Karpas-422 (cell line): ENCODE results near the gene ATXN2L. TPM values are rescaled to one million over a fixed set of nuclear protein-coding genes. Genes with fewer than 3 reads are reported as not detected.
"Not testable (repeated sequence)": the region's sequence is repeated elsewhere in the genome, so short reads cannot be mapped to it uniquely, and the experiment has no call there.

Experiments
- DNase-seq: peaks from one replicate; pipeline ENCODE4 v3.0.0-alpha.2; 2015
- H2AFZ ChIP-seq: fragments of 200-600 bp; sonication (generic); 2 replicates; pipeline ENCODE4 v1.6.1; 2014; ENCODE audit warnings: antibody characterized with exemption, low read length, mixed read lengths
- H3K27ac ChIP-seq: fragments of 200-600 bp; sonication (generic); 2 replicates; pipeline ENCODE4 v1.5.1; 2014; ENCODE audit warnings: mild to moderate bottlenecking, low read length, moderate library complexity
- H3K27me3 ChIP-seq: fragments of 200-600 bp; sonication (generic); 2 replicates; pipeline ENCODE4 v1.6.1; 2014; ENCODE audit warnings: low read length, mixed read lengths
- H3K36me3 ChIP-seq: fragments of 200-600 bp; sonication (generic); 2 replicates; pipeline ENCODE4 v1.6.1; 2014; ENCODE audit warnings: low read length, mixed read lengths; ENCODE audit not compliant: insufficient read depth
- H3K4me1 ChIP-seq: fragments of 200-600 bp; sonication (generic); 2 replicates; pipeline ENCODE4 v1.6.1; 2014; ENCODE audit warnings: mild to moderate bottlenecking, low read length, mixed read lengths
- H3K4me2 ChIP-seq: fragments of 200-600 bp; sonication (generic); 2 replicates; pipeline ENCODE4 v1.6.1; 2014; ENCODE audit warnings: low read length, low read depth, mild to moderate bottlenecking; ENCODE audit not compliant: poor library complexity, severe bottlenecking
- H3K4me3 ChIP-seq: fragments of 200-600 bp; sonication (generic); 2 replicates; pipeline ENCODE4 v1.5.1; 2014; ENCODE audit warnings: mild to moderate bottlenecking, antibody characterized with exemption, low read length, mixed read lengths
- H3K79me2 ChIP-seq: fragments of 200-600 bp; sonication (generic); 2 replicates; pipeline ENCODE4 v1.6.1; 2014; ENCODE audit warnings: mild to moderate bottlenecking, low read length, mixed read lengths
- H3K9ac ChIP-seq: fragments of 200-600 bp; sonication (generic); 2 replicates; pipeline ENCODE4 v1.6.0; 2014; ENCODE audit warnings: low read length
- H3K9me2 ChIP-seq: fragments of 200-600 bp; sonication (generic), shearing (Covaris generic); replicated peaks from 2 replicates; pipeline ENCODE4 v1.6.0; 2014; ENCODE audit warnings: mild to moderate bottlenecking, low read length, moderate library complexity; ENCODE audit not compliant: insufficient read depth
- H3K9me3 ChIP-seq: fragments of 300-700, 200-600 bp; sonication (generic); 2 replicates; pipeline ENCODE4 v1.6.1; 2014; ENCODE audit warnings: low read length, mixed read lengths
- H4K20me1 ChIP-seq: fragments of 200-600 bp; sonication (generic); 2 replicates; pipeline ENCODE4 v1.6.1; 2014; ENCODE audit warnings: mild to moderate bottlenecking, antibody characterized with exemption, low read length, low read depth; ENCODE audit not compliant: insufficient read depth
- total RNA-seq: library from RNA; depleted of rRNA; stranded (reverse); fragments of >200 nt; shearing (Covaris generic); gene quantifications from 2 replicates; pipeline ENCODE4 v1.2.3, GENCODE V29; 2014; ENCODE audit warnings: low replicate concordance; rRNA removed

The ATXN2L gene, protein sequence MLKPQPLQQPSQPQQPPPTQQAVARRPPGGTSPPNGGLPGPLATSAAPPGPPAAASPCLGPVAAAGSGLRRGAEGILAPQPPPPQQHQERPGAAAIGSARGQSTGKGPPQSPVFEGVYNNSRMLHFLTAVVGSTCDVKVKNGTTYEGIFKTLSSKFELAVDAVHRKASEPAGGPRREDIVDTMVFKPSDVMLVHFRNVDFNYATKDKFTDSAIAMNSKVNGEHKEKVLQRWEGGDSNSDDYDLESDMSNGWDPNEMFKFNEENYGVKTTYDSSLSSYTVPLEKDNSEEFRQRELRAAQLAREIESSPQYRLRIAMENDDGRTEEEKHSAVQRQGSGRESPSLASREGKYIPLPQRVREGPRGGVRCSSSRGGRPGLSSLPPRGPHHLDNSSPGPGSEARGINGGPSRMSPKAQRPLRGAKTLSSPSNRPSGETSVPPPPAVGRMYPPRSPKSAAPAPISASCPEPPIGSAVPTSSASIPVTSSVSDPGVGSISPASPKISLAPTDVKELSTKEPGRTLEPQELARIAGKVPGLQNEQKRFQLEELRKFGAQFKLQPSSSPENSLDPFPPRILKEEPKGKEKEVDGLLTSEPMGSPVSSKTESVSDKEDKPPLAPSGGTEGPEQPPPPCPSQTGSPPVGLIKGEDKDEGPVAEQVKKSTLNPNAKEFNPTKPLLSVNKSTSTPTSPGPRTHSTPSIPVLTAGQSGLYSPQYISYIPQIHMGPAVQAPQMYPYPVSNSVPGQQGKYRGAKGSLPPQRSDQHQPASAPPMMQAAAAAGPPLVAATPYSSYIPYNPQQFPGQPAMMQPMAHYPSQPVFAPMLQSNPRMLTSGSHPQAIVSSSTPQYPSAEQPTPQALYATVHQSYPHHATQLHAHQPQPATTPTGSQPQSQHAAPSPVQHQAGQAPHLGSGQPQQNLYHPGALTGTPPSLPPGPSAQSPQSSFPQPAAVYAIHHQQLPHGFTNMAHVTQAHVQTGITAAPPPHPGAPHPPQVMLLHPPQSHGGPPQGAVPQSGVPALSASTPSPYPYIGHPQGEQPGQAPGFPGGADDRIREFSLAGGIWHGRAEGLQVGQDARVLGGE
- total RNA-seq: 116 and 162 TPM in 2 replicates

DNA sequence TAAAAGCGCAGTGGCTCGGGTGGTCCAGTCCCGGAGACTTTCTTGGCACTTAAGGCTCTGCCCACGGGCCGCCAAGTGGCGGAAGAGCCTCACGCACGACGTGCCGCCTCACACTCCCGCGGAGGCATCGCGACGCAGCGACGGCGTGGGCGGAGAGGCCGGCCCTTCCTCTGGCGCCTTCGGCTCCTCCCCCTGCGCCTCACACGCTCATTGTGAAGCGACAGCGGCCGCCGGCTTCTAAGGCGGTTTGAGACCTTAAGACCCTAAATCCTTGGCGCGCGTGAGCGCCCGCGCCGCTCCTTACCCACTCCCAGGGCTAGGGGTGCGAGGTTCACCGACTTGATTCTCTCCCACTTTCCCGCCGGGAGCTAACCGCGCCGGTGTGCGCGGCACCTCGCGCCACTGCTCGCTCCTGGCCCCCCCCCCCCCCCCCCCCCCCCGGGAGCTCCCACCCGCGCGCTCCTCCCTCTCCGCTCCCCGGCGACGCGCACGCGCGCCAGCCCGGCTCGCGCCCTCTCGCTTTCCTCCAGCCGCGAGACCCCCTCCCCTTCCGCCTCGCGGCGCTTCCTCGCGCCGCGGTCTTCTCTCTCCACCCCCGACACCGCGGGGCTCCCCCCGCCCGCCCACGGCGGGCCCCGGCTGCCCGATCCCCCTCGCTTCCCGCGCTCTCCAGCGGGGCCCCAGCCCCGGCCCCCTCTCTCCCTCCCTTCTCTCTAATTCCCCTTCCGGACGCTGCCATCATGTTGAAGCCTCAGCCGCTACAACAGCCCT, at the start of gene ATXN2L:
TSS of gene ATXN2L (plus strand) at position 480 of the 771 bp plus-strand sequence. CDS start at position 741, 261 bp downstream.
- Histone ChIP-seq H3K9ac (peak within 1 kb of the TSS; percentile 89), H4K20me1 (peaks cover 32% of the 10 kb centered on the region), H3K79me2 (peaks cover 51% of the 10 kb centered on the region), H3K27me3 (no peaks in the 10 kb centered on the region), H3K4me3 (peak within 1 kb of the TSS; percentile 88), H3K9me3 (no peaks in the 10 kb centered on the region), H3K27ac (peak within 1 kb of the TSS; percentile 91), H2AFZ (peak within 1 kb of the TSS; percentile 15; the same call in 1 of the 2 replicates), H3K4me2 (peak within 1 kb of the TSS; percentile 96), H3K9me2 (no peaks in the 10 kb centered on the region), H3K36me3 (peaks cover 33% of the 10 kb centered on the region), H3K4me1 (peaks cover 21% of the 10 kb centered on the region)
- DNase-seq: peak; percentile 99

DNA sequence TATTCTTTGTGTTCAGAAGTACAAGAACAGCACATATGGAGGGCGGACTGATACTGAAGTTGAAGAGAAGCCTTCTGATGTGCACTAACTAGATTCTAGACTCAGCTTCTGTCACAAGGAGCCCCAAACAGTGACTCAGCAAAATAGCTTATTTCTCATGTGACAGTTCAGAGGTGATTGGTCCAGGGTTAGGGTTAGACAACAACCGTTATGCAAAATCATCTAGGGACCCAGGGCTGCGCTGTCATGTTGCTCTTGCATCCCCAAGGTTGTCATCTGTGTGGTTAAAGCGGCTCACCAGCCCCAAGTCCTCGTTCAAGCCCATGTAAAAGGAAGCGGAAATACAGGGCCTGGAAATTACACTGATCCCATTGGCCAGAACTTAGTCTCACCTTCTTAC, 41.1 kb upstream of the ATXN2L start:
- H3K4me1 ChIP-seq, H3K9ac ChIP-seq, H3K79me2 ChIP-seq, H3K9me3 ChIP-seq, H3K4me3 ChIP-seq, H2AFZ ChIP-seq, H4K20me1 ChIP-seq, DNase-seq, H3K27me3 ChIP-seq, H3K9me2 ChIP-seq, H3K4me2 ChIP-seq, H3K27ac ChIP-seq, H3K36me3 ChIP-seq: not testable (repeated sequence)

DNA sequence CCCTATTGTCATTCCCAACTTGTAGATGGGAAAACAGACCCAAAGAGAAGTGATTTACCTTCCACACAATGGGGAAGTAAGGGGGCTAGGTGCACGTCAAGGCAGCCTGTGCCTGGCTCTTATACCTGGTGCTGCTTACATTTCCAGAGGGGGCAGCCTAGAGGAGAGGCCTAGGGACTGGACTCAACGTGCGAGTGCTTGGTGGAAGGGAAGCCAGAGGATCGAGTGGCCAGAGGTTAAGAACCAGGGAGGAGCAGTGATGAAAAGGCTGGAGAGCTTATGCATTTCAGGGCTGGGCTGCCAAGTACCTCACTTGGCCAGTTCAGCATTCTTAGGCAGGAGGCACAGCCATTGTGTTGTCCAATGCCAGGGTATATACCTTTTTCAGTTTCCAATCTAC, 40.4 kb upstream of the ATXN2L start:
- not testable (repeated sequence) for H3K4me3 ChIP-seq, H3K9me3 ChIP-seq, H3K27ac ChIP-seq, DNase-seq, H3K4me2 ChIP-seq, H3K4me1 ChIP-seq, H3K36me3 ChIP-seq, H2AFZ ChIP-seq, H3K9ac ChIP-seq, H3K79me2 ChIP-seq, H3K27me3 ChIP-seq, H4K20me1 ChIP-seq, H3K9me2 ChIP-seq

DNA sequence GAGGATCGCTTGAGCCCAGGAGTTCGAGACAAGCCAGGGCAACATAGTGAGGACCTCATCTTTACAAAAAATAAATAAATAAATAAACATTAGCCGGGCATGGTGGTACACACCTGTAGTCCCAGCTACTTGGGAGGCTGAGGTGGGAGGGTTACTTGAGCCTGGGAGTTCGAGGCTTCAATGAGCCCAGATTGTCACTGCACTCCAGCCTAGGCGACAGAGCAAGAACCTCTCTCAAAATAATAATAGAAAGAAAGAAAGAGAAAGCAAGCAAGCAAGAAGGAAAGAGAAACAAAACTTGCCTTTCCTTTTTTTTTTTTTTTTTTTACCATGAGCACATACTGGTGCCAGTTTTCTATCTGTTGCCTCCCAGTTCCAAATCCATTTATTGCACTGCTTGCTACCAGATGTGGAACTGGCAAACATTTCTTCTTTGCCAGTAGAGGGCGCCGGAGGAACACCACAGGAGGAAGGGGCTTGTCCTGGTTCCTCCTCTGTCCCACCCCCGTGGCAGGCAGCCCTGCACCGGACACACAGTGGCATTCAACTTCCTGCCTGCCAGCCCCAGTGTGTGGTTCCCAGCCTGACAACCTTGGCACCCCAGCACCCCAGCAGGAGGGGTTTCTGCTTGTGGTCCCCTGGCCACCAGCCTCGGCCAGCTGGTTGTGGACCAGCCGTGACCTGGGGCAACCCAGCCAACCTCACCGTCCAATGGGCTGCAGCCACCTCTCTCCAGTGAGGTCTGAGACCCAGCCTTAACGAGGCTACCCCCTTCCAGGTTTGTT, 20.4 kb upstream of the ATXN2L start:
- H3K27ac ChIP-seq, H3K4me3 ChIP-seq, H3K79me2 ChIP-seq, H3K4me2 ChIP-seq, H3K9me2 ChIP-seq, H3K36me3 ChIP-seq, H3K9ac ChIP-seq, H3K9me3 ChIP-seq, H3K4me1 ChIP-seq, H3K27me3 ChIP-seq, H2AFZ ChIP-seq, H4K20me1 ChIP-seq: not testable (repeated sequence)
- peak; percentile 84 for DNase-seq

DNA sequence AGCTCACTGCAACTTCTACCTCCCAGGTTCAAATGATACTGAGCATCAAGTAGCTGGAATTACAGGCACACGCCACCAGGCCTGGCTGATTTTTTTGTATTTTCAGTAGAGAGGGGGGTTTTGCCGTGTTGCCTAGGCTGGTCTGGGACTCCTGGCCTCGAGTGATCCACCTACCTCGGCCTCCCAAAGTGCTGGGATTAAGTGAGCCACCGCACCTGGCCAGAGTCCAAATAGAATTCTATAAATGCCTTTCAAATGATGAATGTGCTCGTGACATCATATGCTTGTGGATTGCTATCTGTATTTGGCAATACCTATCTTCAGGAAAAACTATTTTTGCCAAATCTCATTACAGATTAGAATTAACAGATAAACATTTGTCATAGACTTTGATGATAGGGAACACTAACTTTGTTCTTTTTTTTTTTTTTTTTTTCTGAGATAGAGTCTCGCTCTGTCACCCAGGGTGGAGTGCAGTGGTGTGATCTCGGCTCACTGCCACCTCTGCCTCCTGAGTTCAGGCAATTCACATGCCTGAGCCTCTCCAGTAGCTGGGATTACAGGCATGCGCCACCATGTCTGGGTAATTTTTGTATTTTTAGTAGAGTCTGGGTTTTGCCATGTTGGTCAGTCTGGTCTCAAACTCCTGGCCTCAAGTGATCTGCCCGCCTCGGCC, 15.2 kb upstream of the ATXN2L start:
- not testable (repeated sequence) for H3K4me3 ChIP-seq, H3K27me3 ChIP-seq, H3K4me2 ChIP-seq, DNase-seq, H3K9me3 ChIP-seq, H3K9ac ChIP-seq, H3K79me2 ChIP-seq, H3K36me3 ChIP-seq, H2AFZ ChIP-seq, H3K4me1 ChIP-seq, H4K20me1 ChIP-seq, H3K9me2 ChIP-seq, H3K27ac ChIP-seq

DNA sequence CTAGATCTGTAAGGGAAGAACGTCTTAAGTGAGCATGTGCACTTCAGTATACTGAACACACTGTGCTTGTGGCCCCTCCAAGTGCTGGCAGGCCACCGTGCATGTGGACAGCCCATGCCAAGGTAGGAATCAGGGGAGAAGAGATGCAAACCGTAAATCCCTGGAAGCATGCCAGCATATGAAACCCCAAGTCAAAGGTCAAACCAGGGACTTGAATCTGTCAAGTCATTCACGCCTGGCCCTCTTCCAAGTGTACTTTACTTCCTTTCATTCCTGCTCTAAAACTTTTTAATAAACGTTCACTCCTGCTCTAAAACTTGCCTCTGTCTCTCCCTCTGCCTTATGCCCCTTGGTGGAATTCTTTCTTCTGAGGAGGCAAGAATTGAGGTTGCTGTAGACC, 2.8 kb upstream of the ATXN2L start:
- Histone ChIP-seq H3K4me3 (no peak overlapping the region), H4K20me1 (peaks cover 9% of the 10 kb centered on the region), H3K9me2 (no peaks in the 10 kb centered on the region), H3K9me3 (no peaks in the 10 kb centered on the region), H3K4me1 (peaks cover 17% of the 10 kb centered on the region), H3K27me3 (no peaks in the 10 kb centered on the region), H2AFZ (no peak overlapping the region), H3K4me2 (no peak overlapping the region), H3K79me2 (peaks cover 24% of the 10 kb centered on the region), H3K36me3 (peaks cover 6% of the 10 kb centered on the region; the same call in 1 of the 2 replicates), H3K9ac (no peak overlapping the region), H3K27ac (no peak overlapping the region)
- no peak for DNase-seq

DNA sequence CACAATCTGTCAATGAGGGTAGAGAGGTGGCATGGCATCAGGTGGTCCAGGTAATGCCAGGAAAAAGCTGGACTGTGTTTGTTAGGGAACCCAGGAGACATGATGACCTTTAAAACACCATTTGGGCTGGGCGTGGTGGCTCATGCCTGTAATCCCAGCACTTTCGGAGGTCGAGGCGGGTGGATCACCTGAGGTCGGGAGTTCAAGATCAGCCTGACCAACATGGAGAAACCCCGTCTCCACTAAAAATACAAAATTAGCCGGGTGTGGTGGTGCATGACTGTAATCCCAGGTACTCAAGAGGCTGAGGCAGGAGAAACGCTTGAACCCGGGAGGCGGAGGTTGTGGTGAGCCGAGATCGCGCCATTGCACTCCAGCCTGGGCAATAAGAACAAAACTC, 2.3 kb upstream of the ATXN2L start:
- H4K20me1 ChIP-seq: peaks cover 14% of the 10 kb centered on the region
- H3K4me3 ChIP-seq, H2AFZ ChIP-seq, DNase-seq, H3K9me3 ChIP-seq, H3K9ac ChIP-seq, H3K4me2 ChIP-seq, H3K27me3 ChIP-seq, H3K27ac ChIP-seq, H3K9me2 ChIP-seq: not testable (repeated sequence)
- peaks cover 21% of the 10 kb centered on the region for H3K4me1 ChIP-seq
- H3K36me3 ChIP-seq: peaks cover 11% of the 10 kb centered on the region
- peaks cover 29% of the 10 kb centered on the region for H3K79me2 ChIP-seq
